ENCODE measurements around the gene FOXP2.
"Not testable (repeated sequence)": the region's sequence is repeated elsewhere in the genome, so short reads cannot be mapped to it uniquely, and the experiment has no call there.

The FOXP2 gene

GRCh38 chr7:114431189-114431588, 16.6 kb downstream of the FOXP2 start:
- no peak overlapping the region for H3K4me3 ChIP-seq (ENCODE audit: low read depth, low read length)

GRCh38 chr7:114432061-114432460, 17.4 kb downstream of the FOXP2 start:
- H3K27me3 ChIP-seq = no peaks in the 10 kb centered on the region
- H3K4me1 ChIP-seq = no peaks in the 10 kb centered on the region
- TF ChIP-seq CTCF (IDR thresholded peaks at IDR 0.05; ENCODE audit: low read depth, low read length) = no peak

More at GRCh38 chr7:114431189-114431588, 16.6 kb downstream of the FOXP2 start:
- Histone ChIP-seq H3K27me3 (no peaks in the 10 kb centered on the region), H3K9me3 (no peaks in the 10 kb centered on the region), H3K36me3 (no peaks in the 10 kb centered on the region), H3K4me1 (no peaks in the 10 kb centered on the region)
- no peak for TF ChIP-seq CTCF (IDR thresholded peaks at IDR 0.05; ENCODE audit: low read depth, low read length)
- no peak for DNase-seq

GRCh38 chr7:114432703-114433102, 18.1 kb downstream of the FOXP2 start:
- no peak for DNase-seq

More at GRCh38 chr7:114432061-114432460, 17.4 kb downstream of the FOXP2 start:
- DNase-seq = no peak
- Histone ChIP-seq H3K9me3 (no peaks in the 10 kb centered on the region), H3K4me3 (ENCODE audit: low read depth, low read length) (no peak overlapping the region), H3K36me3 (no peaks in the 10 kb centered on the region)

GRCh38 chr7:114439581-114439980, 25.0 kb downstream of the FOXP2 start:
- Histone ChIP-seq H3K36me3 (no peaks in the 10 kb centered on the region), H3K4me3 (ENCODE audit: low read depth, low read length) (no peak overlapping the region), H3K4me1 (no peaks in the 10 kb centered on the region), H3K9me3 (peaks cover 2% of the 10 kb centered on the region), H3K27me3 (no peaks in the 10 kb centered on the region)
- no peak for TF ChIP-seq CTCF (IDR thresholded peaks at IDR 0.05; ENCODE audit: low read depth, low read length)
- DNase-seq = no peak

More at GRCh38 chr7:114432703-114433102, 18.1 kb downstream of the FOXP2 start:
- H3K27me3 ChIP-seq = no peaks in the 10 kb centered on the region
- H3K4me1 ChIP-seq = no peaks in the 10 kb centered on the region
- no peak for TF ChIP-seq CTCF (IDR thresholded peaks at IDR 0.05; ENCODE audit: low read depth, low read length)
- H3K9me3 ChIP-seq = no peaks in the 10 kb centered on the region
- H3K4me3 ChIP-seq (ENCODE audit: low read depth, low read length) = no peak overlapping the region
- H3K36me3 ChIP-seq = no peaks in the 10 kb centered on the region

GRCh38 chr7:114440927-114441326, 26.3 kb downstream of the FOXP2 start:
- H3K9me3 ChIP-seq; H3K4me1 ChIP-seq; DNase-seq; H3K27me3 ChIP-seq; H3K4me3 ChIP-seq (ENCODE audit: low read depth, low read length); H3K36me3 ChIP-seq: not testable (repeated sequence)

GRCh38 chr7:114444196-114444595, 29.6 kb downstream of the FOXP2 start:
- TF ChIP-seq CTCF (IDR thresholded peaks at IDR 0.05; ENCODE audit: low read depth, low read length) = no peak
- DNase-seq = no peak
- H3K9me3 ChIP-seq = peaks cover 2% of the 10 kb centered on the region
- H3K4me1 ChIP-seq = no peaks in the 10 kb centered on the region
- no peaks in the 10 kb centered on the region for H3K36me3 ChIP-seq
- no peak overlapping the region for H3K4me3 ChIP-seq (ENCODE audit: low read depth, low read length)
- H3K27me3 ChIP-seq = no peaks in the 10 kb centered on the region

- no peaks in the 10 kb centered on the region for H3K4me1 ChIP-seq
- no peaks in the 10 kb centered on the region for H3K27me3 ChIP-seq
- no peak for DNase-seq
- no peaks in the 10 kb centered on the region for H3K9me3 ChIP-seq
- no peaks in the 10 kb centered on the region for H3K36me3 ChIP-seq
- no peak for TF ChIP-seq CTCF (IDR thresholded peaks at IDR 0.05; ENCODE audit: low read depth, low read length)
- H3K4me3 ChIP-seq (ENCODE audit: low read depth, low read length) = no peak overlapping the region
Measured at GRCh38 chr7:114450431-114450830, 35.8 kb downstream of the FOXP2 start.
